Measurements from ENCODE around the gene SERINC4.
"Not testable (repeated sequence)": the region's sequence is repeated elsewhere in the genome, so short reads cannot be mapped to it uniquely, and the experiment has no call there.

SERINC4 gene

DNA sequence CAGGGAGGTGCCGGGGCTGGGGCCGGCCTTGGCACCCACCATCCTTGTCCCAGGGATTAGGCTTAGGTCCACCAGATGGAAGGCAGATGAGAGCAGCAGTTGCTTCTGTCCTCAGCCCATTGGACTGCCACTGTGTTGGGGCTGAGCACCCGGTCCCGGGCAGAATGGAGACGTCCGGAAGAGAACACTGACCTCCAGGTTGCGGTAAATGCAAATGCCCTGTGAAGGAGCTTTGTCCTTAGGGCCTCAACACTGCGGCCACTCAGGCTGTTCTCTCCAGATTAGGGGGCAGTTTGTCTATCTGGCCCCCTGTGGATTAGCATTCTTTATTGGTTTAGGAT, at the start of gene SERINC4:
Gene SERINC4, minus strand, starts transcription at position 276 of the 341 bp plus-strand sequence. Its CDS starts 234 bp downstream, at position 42.
- in situ Hi-C loops (cut with HindIII; ENCODE audit: low pct_unique_long_range_greater_than_20kb, low sequenced_read_pairs): no loop called here
- no peak for DNase-seq (ENCODE audit: low read depth in 1 of 2, low spot score in 1 of 2)
- TF ChIP-seq JUND (IDR thresholded peaks at IDR 0.05; ENCODE audit: low read depth): no peak

DNA sequence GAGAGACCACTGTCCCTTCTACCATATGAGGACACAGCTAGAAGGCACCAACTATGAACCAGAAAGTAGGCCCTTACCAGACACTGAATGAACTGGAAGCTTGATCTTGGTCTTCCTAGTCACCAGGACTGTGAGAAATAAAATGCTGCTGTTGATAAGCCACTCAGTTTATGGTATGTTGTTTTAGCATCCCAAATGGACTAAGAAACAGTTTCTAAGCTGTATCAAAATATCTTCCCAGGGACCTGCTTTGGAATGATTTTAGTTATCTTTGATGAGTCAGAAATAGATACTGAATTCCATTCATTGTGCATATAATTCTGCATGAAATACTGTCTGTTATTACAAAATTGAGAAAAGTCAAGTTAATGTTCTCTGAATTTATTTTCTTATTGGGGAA, 45.4 kb upstream of the SERINC4 start:
- DNase-seq (ENCODE audit: low read depth in 1 of 2, low spot score in 1 of 2): no peak
- TF ChIP-seq JUND (IDR thresholded peaks at IDR 0.05; ENCODE audit: low read depth): no peak
- in situ Hi-C loops (cut with HindIII; ENCODE audit: low pct_unique_long_range_greater_than_20kb, low sequenced_read_pairs): no loop called here

- in situ Hi-C loops (cut with HindIII; ENCODE audit: low pct_unique_long_range_greater_than_20kb, low sequenced_read_pairs); DNase-seq (ENCODE audit: low read depth in 1 of 2, low spot score in 1 of 2): not testable (repeated sequence)
Measured at GRCh38 chr15:43832485-43832884, 32.5 kb upstream of the SERINC4 start.

GRCh38 chr15:43831519-43832052, 31.6 kb upstream of the SERINC4 start:
- in situ Hi-C loops (cut with HindIII; ENCODE audit: low pct_unique_long_range_greater_than_20kb, low sequenced_read_pairs); DNase-seq (ENCODE audit: low read depth in 1 of 2, low spot score in 1 of 2): not testable (repeated sequence)

DNA sequence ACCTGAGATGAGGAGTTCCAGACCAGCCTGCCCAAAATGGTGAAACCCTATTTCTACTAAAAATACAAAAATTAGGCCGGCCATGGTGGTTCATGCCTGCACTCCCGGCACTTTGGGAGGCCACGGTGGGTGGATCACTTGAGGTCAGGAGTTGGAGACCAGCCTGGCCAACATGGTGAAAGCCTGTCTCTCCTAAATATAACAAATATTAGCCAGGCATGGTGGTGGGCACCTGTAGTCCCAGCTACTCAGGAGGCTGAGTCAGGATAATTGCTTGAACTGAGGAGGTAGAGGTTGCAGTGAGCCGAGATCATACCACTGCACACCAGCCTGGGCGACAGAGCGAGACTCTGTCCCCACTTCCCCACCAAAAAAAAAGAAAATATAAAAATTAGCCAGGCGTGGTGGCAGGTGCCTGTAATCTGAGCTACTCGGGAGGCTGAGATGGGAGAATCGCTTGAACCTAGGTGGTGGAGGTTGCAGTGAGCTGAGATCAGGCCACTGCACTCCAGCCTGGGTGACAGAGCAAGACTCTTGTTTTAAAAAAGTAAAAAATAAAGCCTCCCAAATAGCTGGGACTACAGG, 30.8 kb upstream of the SERINC4 start:
- not testable (repeated sequence) for DNase-seq (ENCODE audit: low read depth in 1 of 2, low spot score in 1 of 2)

GRCh38 chr15:43829951-43830540, 30.0 kb upstream of the SERINC4 start:
- in situ Hi-C loops (cut with HindIII; ENCODE audit: low pct_unique_long_range_greater_than_20kb, low sequenced_read_pairs); DNase-seq (ENCODE audit: low read depth in 1 of 2, low spot score in 1 of 2): not testable (repeated sequence)

More for the DNA sequence above, 30.8 kb upstream of the SERINC4 start:
- in situ Hi-C loops (cut with HindIII; ENCODE audit: low pct_unique_long_range_greater_than_20kb, low sequenced_read_pairs): not testable (repeated sequence)

DNA sequence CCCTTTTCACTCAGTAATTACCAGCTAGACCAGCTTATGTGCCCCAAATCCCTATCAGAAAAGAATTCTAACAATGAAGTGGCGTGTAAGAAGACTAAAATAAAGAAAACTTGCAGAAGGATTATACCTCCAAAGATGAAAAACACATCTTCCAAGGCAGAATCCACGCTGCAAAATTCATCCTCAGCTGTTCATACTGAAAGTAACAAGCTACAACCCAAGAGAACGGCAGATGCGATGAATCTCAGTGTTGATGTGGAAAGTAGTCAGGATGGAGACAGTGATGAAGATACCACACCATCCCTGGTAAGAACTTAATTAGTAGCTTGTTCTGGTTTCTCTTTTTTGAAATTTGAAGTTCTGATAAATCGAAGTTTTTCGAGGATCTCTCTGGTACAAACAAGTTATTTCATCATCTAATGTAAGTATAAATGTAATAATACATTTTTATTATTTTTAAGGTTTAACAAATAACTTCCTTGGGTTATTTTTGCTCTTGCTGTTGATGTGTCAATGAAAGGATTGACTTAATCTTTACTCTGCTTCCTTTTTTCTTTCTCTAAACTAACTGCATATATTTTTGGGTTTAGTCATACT, 28.1 kb upstream of the SERINC4 start:
- DNase-seq (ENCODE audit: low read depth in 1 of 2, low spot score in 1 of 2): no peak
- in situ Hi-C loops (cut with HindIII; ENCODE audit: low pct_unique_long_range_greater_than_20kb, low sequenced_read_pairs): no loop called here
- no peak for TF ChIP-seq JUND (IDR thresholded peaks at IDR 0.05; ENCODE audit: low read depth)

DNA sequence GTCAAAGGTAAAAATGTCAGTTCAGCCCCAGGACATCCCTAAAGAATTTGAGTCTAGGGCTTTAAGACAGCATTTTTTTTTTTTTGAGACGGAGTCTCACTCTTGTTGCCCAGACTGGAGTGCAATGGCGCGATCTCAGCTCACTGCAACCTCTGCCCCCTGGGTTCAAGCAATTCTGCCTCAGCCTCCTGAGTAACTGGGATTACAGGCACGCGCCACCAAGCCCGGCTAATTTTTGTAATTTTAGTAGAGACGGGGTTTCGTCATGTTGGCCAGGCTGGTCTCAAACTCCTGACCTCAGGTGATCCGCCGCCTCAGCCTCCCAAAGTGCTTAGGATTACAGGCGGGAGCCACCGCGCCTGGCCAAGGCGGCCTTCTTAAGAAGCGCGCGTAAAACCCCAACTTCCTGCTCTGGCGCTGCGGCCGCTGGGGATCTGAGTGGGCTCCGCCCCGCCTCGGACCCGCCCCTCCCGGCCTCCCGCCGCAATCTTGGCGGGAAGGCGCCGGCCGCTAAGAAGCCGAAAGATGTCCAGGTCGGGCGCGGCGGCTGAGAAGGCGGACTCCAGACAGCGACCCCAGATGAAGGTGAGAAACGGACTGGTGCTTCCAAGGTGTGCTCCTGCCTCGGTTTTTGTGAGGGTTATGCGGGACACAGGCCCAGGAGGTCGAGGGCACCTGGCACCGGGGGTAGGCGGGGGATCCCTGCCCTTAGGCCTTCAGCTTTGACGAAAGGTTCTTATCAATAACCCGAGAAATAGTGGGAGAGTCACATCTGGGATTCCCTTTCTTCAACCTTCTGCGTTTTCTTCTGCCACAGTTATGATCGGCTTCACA, 26.7 kb upstream of the SERINC4 start, which contains the start of gene WDR76:
Gene WDR76, plus strand, starts transcription at position 495 of the 834 bp plus-strand sequence. Its CDS starts 31 bp downstream, at position 526.
- DNase-seq (ENCODE audit: low read depth in 1 of 2, low spot score in 1 of 2): peak; percentile 46 to 90
- no peak for TF ChIP-seq JUND (IDR thresholded peaks at IDR 0.05; ENCODE audit: low read depth)
- in situ Hi-C loops (cut with HindIII; ENCODE audit: low pct_unique_long_range_greater_than_20kb, low sequenced_read_pairs): no loop called here

GRCh38 chr15:43826029-43826507, 26.0 kb upstream of the SERINC4 start:
- DNase-seq (ENCODE audit: low read depth in 1 of 2, low spot score in 1 of 2): no peak
- no peak for TF ChIP-seq JUND (IDR thresholded peaks at IDR 0.05; ENCODE audit: low read depth)
- in situ Hi-C loops (cut with HindIII; ENCODE audit: low pct_unique_long_range_greater_than_20kb, low sequenced_read_pairs): no loop called here

GRCh38 chr15:43825305-43825704, 25.3 kb upstream of the SERINC4 start:
- in situ Hi-C loops (cut with HindIII; ENCODE audit: low pct_unique_long_range_greater_than_20kb, low sequenced_read_pairs); DNase-seq (ENCODE audit: low read depth in 1 of 2, low spot score in 1 of 2): not testable (repeated sequence)

- in situ Hi-C loops (cut with HindIII; ENCODE audit: low pct_unique_long_range_greater_than_20kb, low sequenced_read_pairs): no loop called here
- DNase-seq (ENCODE audit: low read depth in 1 of 2, low spot score in 1 of 2): peak; percentile 87 to 98
- TF ChIP-seq JUND (IDR thresholded peaks at IDR 0.05; ENCODE audit: low read depth): no peak
Measured at GRCh38 chr15:43824302-43825246, 24.6 kb upstream of the SERINC4 start, which contains the start of gene MFAP1. MFAP1 (minus strand) TSS chr15:43824690; CDS start chr15:43824569, 121 bp downstream.

DNA sequence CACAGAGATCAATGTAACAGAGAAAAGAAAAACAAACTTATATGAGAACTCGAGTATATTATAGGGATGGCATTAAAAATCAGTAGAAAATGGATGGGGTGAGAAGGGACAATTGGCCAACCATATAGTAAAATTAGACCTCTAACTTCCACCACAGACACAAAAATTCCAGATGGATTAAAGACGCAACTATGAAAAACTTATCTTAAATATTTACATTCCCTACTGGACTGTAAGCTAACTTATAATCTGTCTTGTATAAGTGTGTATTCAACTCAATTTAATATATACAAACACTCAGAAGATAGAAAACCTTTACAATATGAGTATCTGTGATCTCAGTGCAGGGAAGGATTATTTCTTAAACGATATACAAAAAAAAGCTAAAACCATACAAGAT, 21.5 kb upstream of the SERINC4 start:
- no peak for TF ChIP-seq JUND (IDR thresholded peaks at IDR 0.05; ENCODE audit: low read depth)
- in situ Hi-C loops (cut with HindIII; ENCODE audit: low pct_unique_long_range_greater_than_20kb, low sequenced_read_pairs): no loop called here
- no peak for DNase-seq (ENCODE audit: low read depth in 1 of 2, low spot score in 1 of 2)

DNA sequence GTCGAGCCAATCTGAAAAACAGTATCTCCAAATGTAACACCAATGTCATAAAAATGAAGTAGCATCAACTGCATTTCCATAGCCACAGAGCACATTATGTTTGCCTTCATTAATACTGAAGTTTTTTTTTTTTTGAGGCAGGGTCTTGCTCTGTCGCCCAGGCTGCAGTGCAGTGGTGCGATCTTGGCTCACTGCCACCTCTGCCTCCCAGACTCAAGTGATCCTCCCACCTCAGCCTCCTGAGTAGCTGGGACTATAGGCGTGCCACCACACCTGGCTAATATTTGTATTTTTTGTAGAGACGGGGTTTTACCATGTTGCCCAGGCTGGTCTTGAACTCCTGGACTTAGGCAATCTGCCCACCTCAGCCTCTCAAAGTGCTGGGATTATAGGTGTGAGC, 15.0 kb upstream of the SERINC4 start:
- DNase-seq (ENCODE audit: low read depth in 1 of 2, low spot score in 1 of 2); in situ Hi-C loops (cut with HindIII; ENCODE audit: low pct_unique_long_range_greater_than_20kb, low sequenced_read_pairs): not testable (repeated sequence)
